Measurements from ENCODE around the gene DDX1.
"Not testable (repeated sequence)": the region's sequence is repeated elsewhere in the genome, so short reads cannot be mapped to it uniquely, and the experiment has no call there.

Gene DDX1

DNA sequence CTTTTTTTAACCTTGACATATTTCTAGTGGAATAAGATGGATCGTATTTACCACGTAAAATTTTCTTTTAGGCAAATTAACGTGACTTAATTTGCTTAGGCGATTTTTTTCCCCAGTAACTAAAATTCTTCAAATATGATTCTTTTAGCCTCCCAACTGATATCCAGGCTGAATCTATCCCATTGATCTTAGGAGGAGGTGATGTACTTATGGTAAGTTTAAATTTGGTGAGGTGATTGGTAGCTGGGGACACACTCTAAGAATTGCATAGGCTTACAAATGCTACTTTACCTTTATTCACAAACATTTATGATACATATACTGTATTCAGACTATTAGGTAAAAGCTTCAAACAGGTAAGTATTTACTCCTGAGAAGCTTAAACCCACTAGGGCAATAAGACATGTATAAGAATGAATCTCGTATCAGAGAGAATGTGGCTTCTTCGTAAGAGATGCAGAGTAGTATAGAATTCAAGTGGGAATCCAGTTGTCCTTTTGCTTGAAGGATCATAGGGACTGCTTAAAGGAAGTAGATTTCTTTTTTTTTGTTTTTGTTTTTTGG is 3.8 kb downstream of the DDX1 start:
- no peak for ATAC-seq
- no peak for DNase-seq

- ATAC-seq = no peak
- DNase-seq = no peak
Measured at GRCh38 chr2:15595936-15596335, 4.3 kb downstream of the DDX1 start.

- no peak for DNase-seq
Measured at GRCh38 chr2:15596350-15596749, 4.7 kb downstream of the DDX1 start.

DNA sequence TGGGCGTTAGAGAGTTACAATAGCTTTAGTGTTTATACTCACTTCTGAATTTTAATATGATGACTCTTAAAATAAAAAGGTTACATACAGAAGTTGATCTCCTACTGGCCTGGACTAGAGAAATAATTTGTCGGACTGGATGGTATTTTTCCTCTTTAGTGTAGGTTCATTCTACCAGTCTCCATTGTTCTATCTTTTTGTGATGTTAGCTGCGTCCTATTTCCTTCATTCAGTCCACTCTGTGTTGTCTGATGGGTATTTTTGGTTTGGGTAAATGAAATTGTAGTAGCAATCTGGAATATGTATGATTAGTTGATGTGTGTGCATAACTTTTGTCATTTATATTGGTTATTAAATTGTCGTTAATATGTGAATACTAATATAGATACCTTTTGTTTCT is 5.3 kb downstream of the DDX1 start:
- no peak for ATAC-seq
- no peak for DNase-seq

More at GRCh38 chr2:15596350-15596749, 4.7 kb downstream of the DDX1 start:
- no peak for ATAC-seq

- ATAC-seq (no peak), DNase-seq (no peak)
Measured at GRCh38 chr2:15599994-15600393, 8.3 kb downstream of the DDX1 start.

DNA sequence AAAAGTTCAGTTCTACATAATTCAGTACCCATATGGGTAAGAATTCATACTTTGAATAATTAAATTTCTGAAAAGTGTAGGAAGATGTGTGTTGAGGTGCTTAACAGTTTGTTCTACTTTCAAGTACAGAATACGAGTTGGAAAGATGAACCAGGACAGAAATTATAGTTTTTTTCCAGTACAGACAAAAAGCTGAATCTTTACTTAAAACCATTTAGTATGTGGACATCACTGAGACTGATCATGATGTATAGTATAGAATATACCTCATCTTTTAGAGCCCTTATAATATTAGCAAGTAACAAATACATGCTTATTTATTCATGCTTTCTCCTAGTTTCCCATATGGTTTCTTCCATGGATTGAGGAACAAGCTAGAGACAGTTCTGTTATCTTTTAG is 10.0 kb downstream of the DDX1 start:
- ATAC-seq (no peak), DNase-seq (no peak)

GRCh38 chr2:15602393-15602792 is 10.7 kb downstream of the DDX1 start:
- ATAC-seq (no peak), DNase-seq (no peak)

DNA sequence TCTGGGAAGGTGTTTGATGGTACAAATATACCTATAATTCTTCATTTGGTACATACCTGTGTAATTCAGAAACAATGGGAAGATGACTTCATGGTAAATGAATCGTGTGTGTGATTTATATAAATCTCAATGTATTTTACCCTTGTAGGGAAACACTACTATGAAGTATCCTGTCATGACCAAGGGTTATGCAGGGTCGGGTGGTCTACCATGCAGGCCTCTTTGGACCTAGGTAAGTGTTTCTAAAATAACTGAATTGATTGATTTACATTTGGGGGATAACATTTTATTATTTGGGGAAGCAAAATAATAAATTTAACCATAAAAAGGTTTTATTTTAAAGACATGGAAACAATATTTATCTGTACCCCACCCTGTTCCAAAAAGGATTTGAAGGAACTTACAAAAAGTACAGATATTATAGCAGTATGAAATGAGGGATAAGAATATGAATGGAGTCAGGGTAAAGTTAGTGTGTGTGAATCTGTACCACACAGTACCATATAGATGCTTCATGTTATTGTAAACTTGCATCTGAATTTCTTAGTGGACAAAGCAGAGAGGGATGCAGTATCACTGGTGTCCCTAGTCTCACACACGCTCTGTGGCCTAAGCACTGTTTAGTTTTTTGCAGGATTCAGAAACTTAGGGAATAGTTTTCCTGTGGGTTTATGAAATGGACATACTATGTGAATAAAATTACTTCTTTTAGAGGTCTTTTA is 11.5 kb downstream of the DDX1 start:
- ATAC-seq = no peak

GRCh38 chr2:15603948-15604347 is 12.3 kb downstream of the DDX1 start:
- no peak for ATAC-seq
- DNase-seq = no peak

More for the DNA sequence above, 11.5 kb downstream of the DDX1 start:
- no peak for DNase-seq

- no peak for ATAC-seq
- no peak for DNase-seq
Measured at GRCh38 chr2:15605721-15606120, 14.1 kb downstream of the DDX1 start.

DNA sequence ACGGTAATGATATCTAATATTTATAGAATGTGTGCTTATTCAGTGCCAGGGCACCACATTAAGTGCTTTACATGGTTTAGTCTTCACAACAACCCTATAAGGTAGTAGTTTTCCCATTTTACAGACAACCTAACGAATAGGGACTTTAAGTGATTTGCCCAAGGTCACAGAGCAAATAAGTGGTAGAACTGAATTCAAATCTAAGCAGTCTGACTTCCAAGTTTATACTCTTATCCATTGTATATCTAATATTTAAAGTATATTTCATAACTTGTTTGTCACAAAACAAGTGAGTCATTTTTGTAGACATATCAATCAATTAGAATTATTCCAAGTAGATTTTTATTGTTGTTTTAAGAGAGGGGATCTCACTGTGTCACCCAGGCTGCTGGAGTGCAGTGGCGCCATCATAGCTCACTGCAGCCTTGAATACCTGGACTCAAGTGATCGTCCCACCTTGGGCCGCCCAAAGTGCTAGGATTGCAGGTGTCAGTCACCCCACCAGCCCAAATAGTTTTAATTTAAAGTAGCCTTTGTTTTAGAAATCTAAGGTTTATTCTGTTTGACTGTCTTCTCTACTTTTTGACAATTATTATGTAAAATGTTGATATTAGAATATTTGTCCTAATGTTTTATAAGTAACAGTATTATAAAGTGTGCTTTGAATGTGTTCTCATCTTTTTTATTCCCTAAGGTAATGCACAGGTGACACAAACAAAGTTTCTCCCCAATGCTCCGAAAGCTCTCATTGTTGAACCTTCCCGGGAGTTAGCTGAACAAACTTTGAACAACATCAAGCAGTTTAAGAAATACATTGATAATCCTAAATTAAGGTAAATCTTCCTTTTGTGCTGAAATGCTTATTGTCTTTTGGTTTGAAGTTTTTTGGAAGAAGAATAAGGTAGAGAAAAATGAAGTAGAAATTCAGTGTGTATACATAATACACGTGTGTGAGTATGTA is 15.1 kb downstream of the DDX1 start:
- ATAC-seq (no peak), DNase-seq (no peak)

DNA sequence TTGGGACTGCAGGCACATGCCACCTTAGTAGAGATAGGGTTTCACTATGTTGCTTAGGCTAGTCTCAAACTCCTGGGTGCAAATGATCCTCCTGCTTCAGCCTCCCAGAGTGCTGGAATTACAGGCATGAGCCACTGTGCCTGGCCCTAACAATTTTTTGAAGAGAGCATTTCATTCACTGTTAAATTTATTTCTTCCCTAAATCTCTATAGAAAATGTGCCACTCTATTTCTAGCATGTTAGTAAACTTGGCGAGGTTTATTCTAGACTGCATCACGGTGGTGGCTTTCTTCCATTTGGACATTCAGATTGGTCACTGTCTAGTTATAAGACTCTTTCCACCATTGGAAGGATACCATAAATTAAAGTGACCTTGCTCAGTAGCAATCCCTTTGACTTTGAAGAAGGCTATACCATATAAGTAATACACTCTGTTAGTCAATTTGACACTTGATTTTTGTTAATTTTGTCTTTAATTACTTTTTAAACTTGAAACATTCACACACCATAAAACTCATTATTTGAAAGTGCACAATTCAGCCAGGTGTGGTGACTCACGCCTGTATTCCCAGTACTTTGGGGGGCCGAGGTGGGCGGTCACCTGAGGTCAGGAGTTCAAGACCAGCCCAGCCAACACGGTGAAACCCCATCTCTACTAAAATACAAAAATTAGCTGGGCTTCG is 16.2 kb downstream of the DDX1 start:
- ATAC-seq (no peak), DNase-seq (no peak)

GRCh38 chr2:15608392-15608761 is 16.7 kb downstream of the DDX1 start:
- no peak for DNase-seq
- ATAC-seq = no peak

DNA sequence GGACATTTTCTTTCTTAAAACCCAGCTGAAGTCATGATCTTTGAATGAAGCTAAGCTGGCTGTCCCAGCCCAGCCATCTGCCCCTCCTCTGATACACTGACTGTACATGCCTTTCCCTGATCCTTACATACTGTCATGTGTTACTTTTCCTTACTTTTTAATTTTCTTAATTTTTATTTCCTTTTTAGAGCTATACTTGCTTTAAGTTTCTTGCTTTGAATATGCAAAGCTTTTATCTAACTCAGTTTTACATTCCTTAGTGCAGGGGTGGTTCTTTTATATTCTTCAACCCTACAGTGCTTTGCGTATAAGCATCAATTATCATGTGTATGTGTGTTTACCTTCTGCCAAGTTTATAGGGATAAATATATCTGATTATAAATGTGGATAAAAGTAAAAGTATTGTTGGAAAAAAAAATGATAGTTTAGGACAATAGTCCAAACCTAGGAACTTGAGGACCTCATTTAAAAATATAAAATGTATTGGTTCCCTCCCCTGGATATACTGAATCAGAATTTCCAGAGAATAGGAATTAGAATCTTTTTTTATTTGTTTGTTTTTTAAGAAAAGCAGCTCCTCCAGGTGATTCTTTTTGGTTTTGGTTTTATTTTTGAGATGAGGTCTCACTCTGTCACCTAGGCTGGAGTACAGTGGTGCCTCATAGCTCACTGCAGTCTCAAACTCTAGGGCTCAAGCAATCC is 17.8 kb downstream of the DDX1 start:
- DNase-seq = no peak
- ATAC-seq = no peak

GRCh38 chr2:15610430-15610952 is 18.8 kb downstream of the DDX1 start:
- no peak for ATAC-seq
- no peak for DNase-seq

GRCh38 chr2:15612101-15612500 is 20.4 kb downstream of the DDX1 start:
- not testable (repeated sequence) for ATAC-seq, DNase-seq

DNA sequence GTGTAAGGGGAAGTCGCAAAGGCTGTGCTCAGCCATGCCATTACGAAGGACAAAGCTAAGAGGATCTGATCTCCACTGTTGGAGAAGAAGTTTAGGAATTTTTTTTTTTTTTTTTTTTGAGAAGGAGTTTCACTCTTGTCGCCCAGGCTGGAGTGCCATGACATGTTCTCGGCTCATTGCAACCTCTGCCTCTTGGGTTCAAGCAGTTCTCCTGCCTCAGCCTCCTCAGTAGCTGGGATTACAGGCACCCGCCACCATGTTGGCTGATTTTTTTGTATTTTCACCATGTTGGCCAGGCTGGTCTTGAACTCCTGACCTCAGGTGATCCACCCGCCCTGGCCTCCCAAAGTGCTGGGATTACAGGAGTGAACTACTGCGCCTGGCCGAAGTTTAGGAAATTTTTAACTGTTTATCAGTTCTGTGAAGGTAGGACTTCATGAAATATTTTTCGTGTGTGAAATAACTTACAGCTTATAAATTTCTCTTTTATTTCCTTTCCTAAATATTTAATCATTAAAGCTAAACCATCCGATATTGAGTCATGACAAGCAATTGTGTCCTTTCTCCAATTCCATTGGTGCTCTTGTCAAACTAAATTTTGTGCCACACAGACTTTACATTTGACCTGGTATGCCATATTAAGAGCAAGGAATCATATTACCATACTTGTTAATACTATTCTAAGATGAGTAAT is 22.2 kb downstream of the DDX1 start:
- DNase-seq (no peak), ATAC-seq (no peak)

GRCh38 chr2:15614545-15615300 is 23.1 kb downstream of the DDX1 start:
- no peak for ATAC-seq

DNA sequence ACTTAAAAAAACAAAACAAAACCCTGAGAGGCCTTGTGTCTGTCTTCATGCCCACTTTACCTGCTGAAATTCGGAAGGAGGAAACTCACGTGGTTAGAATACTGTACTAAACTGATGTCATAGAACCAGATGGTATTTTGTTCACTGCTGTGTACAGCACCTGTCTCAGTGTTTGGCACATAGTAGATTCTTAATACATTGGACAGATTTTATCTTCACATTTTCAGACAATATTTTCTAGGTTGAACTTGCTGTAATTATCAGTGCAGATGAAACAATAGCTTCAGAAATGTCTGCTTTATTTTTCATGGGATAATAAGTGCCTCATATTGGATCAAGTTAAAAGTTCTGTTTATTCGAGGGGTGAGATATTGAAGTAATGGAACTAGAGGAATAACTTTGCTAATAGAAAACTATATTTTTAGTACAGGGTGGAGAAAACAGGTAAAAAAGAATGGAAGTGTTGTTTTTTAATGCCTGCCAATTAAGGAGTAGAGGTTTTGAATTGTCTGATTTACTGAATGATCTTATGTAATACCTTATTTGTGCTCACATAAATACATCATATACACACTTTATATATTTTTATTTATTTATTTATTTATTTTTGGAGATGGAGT is 23.7 kb downstream of the DDX1 start:
- ATAC-seq (no peak), DNase-seq (no peak)

More at GRCh38 chr2:15614545-15615300, 23.1 kb downstream of the DDX1 start:
- DNase-seq = no peak

DNA sequence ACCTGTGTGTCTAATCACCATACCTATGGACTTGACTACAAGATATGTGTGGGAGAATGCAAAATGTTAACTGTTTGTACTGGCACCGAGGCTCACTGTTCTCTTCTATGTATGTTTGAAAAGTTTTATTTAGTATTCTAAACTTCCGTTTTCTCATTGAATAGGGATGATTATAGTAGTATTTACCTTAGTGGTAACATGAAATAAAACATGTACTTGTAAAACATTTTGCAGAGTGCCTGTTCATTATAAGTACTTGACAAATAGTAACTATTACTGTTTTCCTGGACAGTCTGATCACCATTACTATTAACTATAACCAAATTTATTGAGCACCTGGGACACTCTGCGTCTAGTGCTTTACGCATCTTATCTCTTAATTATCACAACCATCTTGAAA is 24.8 kb downstream of the DDX1 start:
- DNase-seq (no peak), ATAC-seq (no peak)
